PFSK-1 (cell line): ENCODE data around the gene RNF168.

Experiments used
- FOXP2 ChIP-seq: optimal IDR thresholded peaks from 2 replicates; pipeline ENCODE3; 2011; ENCODE audit warnings: borderline replicate concordance, control low read depth, inconsistent platforms; ENCODE audit not compliant: insufficient read depth; ENCODE audit errors: extremely low read length, extremely low read depth
- POLR2AphosphoS5 ChIP-seq: IDR thresholded peaks from 2 replicates; pipeline ENCODE4 v1.6.1; 2012; ENCODE audit warnings: low read depth, mild to moderate bottlenecking, control low read depth, low read length, moderate library complexity
- REST ChIP-seq, 2 experiments: IDR thresholded peaks; 2 replicates each; pipeline versions ENCODE4 v1.6.1 to v1.8.0; 2011 to 2012; ENCODE audit warnings: low read depth in 2 of 2, low read length in 2 of 2, control low read depth in 1 of 2, inconsistent platforms in 1 of 2, mild to moderate bottlenecking in 1 of 2, moderate library complexity in 1 of 2; ENCODE audit not compliant: insufficient read depth in 1 of 2
- SIN3A ChIP-seq: IDR thresholded peaks from 2 replicates; pipeline ENCODE4 v1.6.1; 2012; ENCODE audit warnings: mild to moderate bottlenecking, low read length, moderate library complexity, borderline replicate concordance; ENCODE audit not compliant: insufficient read depth
- TAF1 ChIP-seq: IDR thresholded peaks from 2 replicates; pipeline ENCODE4 v1.6.1; 2012; ENCODE audit warnings: low read length, control low read depth, borderline replicate concordance; ENCODE audit not compliant: insufficient read depth

The RNF168 gene

GRCh38 chr3:196531418-196531817 is 27.9 kb upstream of the RNF168 start:
- TF ChIP-seq POLR2AphosphoS5 (no peak), REST (IDR thresholded peaks at IDR 0.05; ENCODE audit: insufficient read depth in 1 of 2, low read depth in 2 of 2, low read length in 2 of 2) (no peak), TAF1 (no peak), FOXP2 (no peak), SIN3A (no peak)

GRCh38 chr3:196528639-196529233 is 25.2 kb upstream of the RNF168 start:
- TF ChIP-seq REST (IDR thresholded peaks at IDR 0.05; ENCODE audit: insufficient read depth in 1 of 2, low read depth in 2 of 2, low read length in 2 of 2) (no peak), TAF1 (no peak), SIN3A (no peak), POLR2AphosphoS5 (no peak)

- no peak for TF ChIP-seq FOXP2
These were observed 21.6 kb upstream of the RNF168 start for GRCh38 chr3:196525141-196525540.

- TF ChIP-seq TAF1, result no peak
- TF ChIP-seq POLR2AphosphoS5, result no peak
- no peak for TF ChIP-seq SIN3A
- no peak for TF ChIP-seq REST (IDR thresholded peaks at IDR 0.05; ENCODE audit: insufficient read depth in 1 of 2, low read depth in 2 of 2, low read length in 2 of 2)
- no peak for TF ChIP-seq FOXP2
These were observed 21.0 kb upstream of the RNF168 start for GRCh38 chr3:196524527-196524926.

GRCh38 chr3:196523841-196524240 is 20.3 kb upstream of the RNF168 start:
- TF ChIP-seq TAF1 (no peak), FOXP2 (no peak)

- TF ChIP-seq POLR2AphosphoS5, result no peak
- TF ChIP-seq SIN3A, result no peak
- TF ChIP-seq TAF1, result no peak
- TF ChIP-seq REST (IDR thresholded peaks at IDR 0.05; ENCODE audit: insufficient read depth in 1 of 2, low read depth in 2 of 2, low read length in 2 of 2), result no peak
- TF ChIP-seq FOXP2, result no peak
These were observed 16.1 kb upstream of the RNF168 start for GRCh38 chr3:196519718-196520082.
